Astrocyte (in vitro differentiated cells and primary cell): ENCODE results near the gene SAMD4A. TPM values are rescaled to one million over a fixed set of nuclear protein-coding genes. Genes with fewer than 3 reads are reported as not detected.

Experiments used
- DNase-seq: peaks from one replicate; pipeline ENCODE4 v3.0.0-alpha.2; 2010; ENCODE audit warnings: low read depth
- FAIRE-seq: peaks from 2 replicates; lab custom pipeline; 2011; peaks lifted over from hg19 to GRCh38; lab: Jason Lieb, UNC
- H2AFZ ChIP-seq: 2 replicates; pipeline ENCODE4 v1.6.0; 2012; ENCODE audit warnings: low read depth, low read length, inconsistent platforms
- H3K27ac ChIP-seq: 2 replicates; pipeline ENCODE4 v1.5.1; 2011; ENCODE audit warnings: low read depth, low read length, inconsistent platforms
- H3K27me3 ChIP-seq: 2 replicates; pipeline ENCODE4 v1.6.0; 2011; ENCODE audit warnings: low read length, inconsistent platforms; ENCODE audit not compliant: insufficient read depth
- H3K36me3 ChIP-seq: 2 replicates; pipeline ENCODE4 v1.5.1; 2011; ENCODE audit warnings: low read length, inconsistent platforms; ENCODE audit not compliant: insufficient read depth
- H3K4me1 ChIP-seq: 2 replicates; pipeline ENCODE4 v1.5.1; 2011; ENCODE audit warnings: low read length, inconsistent platforms; ENCODE audit not compliant: insufficient read depth
- H3K4me2 ChIP-seq: 2 replicates; pipeline ENCODE4 v1.6.0; 2012; ENCODE audit warnings: low read length, inconsistent platforms
- H3K4me3 ChIP-seq: 2 replicates; pipeline ENCODE4 v1.5.1; 2011; ENCODE audit warnings: low read depth, mild to moderate bottlenecking, low read length, inconsistent platforms; ENCODE audit not compliant: insufficient read depth
- H3K79me2 ChIP-seq: 2 replicates; pipeline ENCODE4 v1.6.0; 2012; ENCODE audit warnings: mild to moderate bottlenecking, low read length, inconsistent platforms; ENCODE audit not compliant: insufficient read depth
- H3K9ac ChIP-seq: 2 replicates; pipeline ENCODE4 v1.6.0; 2012; ENCODE audit warnings: mild to moderate bottlenecking, low read length, inconsistent platforms
- H3K9me3 ChIP-seq: 2 replicates; pipeline ENCODE4 v1.5.1; 2012; ENCODE audit warnings: low read depth, mild to moderate bottlenecking, low read length, inconsistent platforms; ENCODE audit not compliant: insufficient read depth
- H4K20me1 ChIP-seq: 2 replicates; pipeline ENCODE4 v1.6.0; 2012; ENCODE audit warnings: low read length, inconsistent platforms; ENCODE audit not compliant: insufficient read depth
- H3K27ac Mint-ChIP-seq: one replicate; pipeline ENCODE4 v1.8.0; 2021; ENCODE audit warnings: mild to moderate bottlenecking, mixed read lengths; ENCODE audit not compliant: unreplicated experiment
- H3K27me3 Mint-ChIP-seq: one replicate; pipeline ENCODE4 v1.8.0; 2021; ENCODE audit warnings: low read depth, mixed read lengths; ENCODE audit not compliant: unreplicated experiment
- H3K36me3 Mint-ChIP-seq: one replicate; pipeline ENCODE4 v1.8.0; 2021; ENCODE audit warnings: low read depth, mixed read lengths; ENCODE audit not compliant: unreplicated experiment
- H3K4me1 Mint-ChIP-seq: one replicate; pipeline ENCODE4 v1.8.0; 2021; ENCODE audit warnings: low read depth, mixed read lengths; ENCODE audit not compliant: unreplicated experiment
- H3K4me3 Mint-ChIP-seq: one replicate; pipeline ENCODE4 v1.8.0; 2021; ENCODE audit warnings: mild to moderate bottlenecking, moderate library complexity, mixed read lengths; ENCODE audit not compliant: unreplicated experiment
- H3K9me3 Mint-ChIP-seq: one replicate; pipeline ENCODE4 v1.8.0; 2021; ENCODE audit warnings: mild to moderate bottlenecking, mixed read lengths; ENCODE audit not compliant: unreplicated experiment
- CTCF ChIP-seq: IDR thresholded peaks from 2 replicates; pipeline ENCODE4 v1.5.1; 2011; ENCODE audit warnings: low read depth, mild to moderate bottlenecking, inconsistent platforms, low read length, moderate library complexity; ENCODE audit not compliant: insufficient read depth
- EZH2 ChIP-seq: IDR thresholded peaks from 2 replicates; pipeline ENCODE4 v1.6.1; 2012; ENCODE audit warnings: mild to moderate bottlenecking, low read length, inconsistent platforms; ENCODE audit not compliant: insufficient read depth
- total RNA-seq: library from RNA; stranded (reverse); gene quantifications from 2 replicates; pipeline ENCODE4 v1.2.1, GENCODE V29; 2021

The SAMD4A gene
- total RNA-seq, 1 donor from 2014 or later = 68.2 TPM

DNA sequence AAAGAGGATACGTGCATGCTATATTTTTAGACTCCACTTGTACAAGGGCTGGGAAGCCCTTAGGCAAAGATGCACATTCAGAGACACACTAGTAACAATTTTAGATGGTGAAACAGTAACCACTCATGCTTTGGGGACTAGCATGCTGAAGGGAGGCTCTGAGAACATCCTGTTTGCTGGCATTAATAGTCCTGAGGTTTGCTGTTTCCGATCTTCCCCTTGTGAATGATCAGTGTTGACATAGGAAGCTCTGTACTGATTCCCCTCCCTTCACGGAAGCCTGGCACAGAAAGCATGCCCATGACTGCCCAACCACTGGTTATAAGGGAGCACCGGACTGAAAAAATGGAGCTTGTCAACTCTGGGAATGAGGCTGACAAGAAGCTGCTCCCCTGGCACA is 171.1 kb downstream of the SAMD4A start:
- no peaks in the 10 kb centered on the region for H3K36me3 ChIP-seq
- no peak overlapping the region for H3K9ac ChIP-seq
- peaks cover 37% of the 10 kb centered on the region for H3K4me1 Mint-ChIP-seq
- FAIRE-seq (no peak), DNase-seq (no peak)
- H4K20me1 ChIP-seq = peaks cover 62% of the 10 kb centered on the region
- no peaks in the 10 kb centered on the region for H3K9me3 ChIP-seq
- no peaks in the 10 kb centered on the region for H3K4me1 ChIP-seq
- TF ChIP-seq CTCF = no peak
- TF ChIP-seq EZH2 = no peak
- no peaks in the 10 kb centered on the region for H3K27me3 Mint-ChIP-seq
- no peak overlapping the region for H2AFZ ChIP-seq
- no peaks in the 10 kb centered on the region for H3K27me3 ChIP-seq
- no peak overlapping the region for H3K27ac Mint-ChIP-seq
- H3K79me2 ChIP-seq = peaks cover 20% of the 10 kb centered on the region
- no peak overlapping the region for H3K4me3 Mint-ChIP-seq
- H3K4me2 ChIP-seq = peak overlapping the region; percentile 8
- H3K9me3 Mint-ChIP-seq = no peaks in the 10 kb centered on the region
- no peak overlapping the region for H3K27ac ChIP-seq
- peaks cover 20% of the 10 kb centered on the region for H3K36me3 Mint-ChIP-seq
- H3K4me3 ChIP-seq = no peak overlapping the region

DNA sequence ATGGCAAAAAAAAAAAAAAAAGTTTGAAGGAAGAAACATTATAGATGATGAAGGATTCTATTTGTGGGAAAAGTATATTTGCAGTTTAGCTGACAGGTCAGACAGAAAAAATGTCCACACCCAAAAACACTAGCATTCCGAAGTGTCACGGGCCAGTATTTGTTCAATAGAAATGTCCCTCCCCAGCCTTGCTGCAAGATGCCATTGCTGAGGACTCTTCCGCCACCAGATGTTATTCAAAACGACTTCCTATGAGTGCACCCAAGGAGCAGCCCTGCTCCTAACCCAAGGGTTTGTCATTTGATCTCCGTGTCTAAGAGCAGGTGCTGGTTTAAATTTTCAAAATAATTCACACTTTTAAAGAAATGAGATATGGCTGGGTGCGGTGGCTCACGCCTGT is 172.6 kb downstream of the SAMD4A start:
- no peaks in the 10 kb centered on the region for H3K9me3 Mint-ChIP-seq
- Histone ChIP-seq H3K4me1 (no peaks in the 10 kb centered on the region), H4K20me1 (peaks cover 67% of the 10 kb centered on the region), H3K9me3 (no peaks in the 10 kb centered on the region), H3K4me3 (no peak overlapping the region), H3K79me2 (peaks cover 16% of the 10 kb centered on the region), H3K27me3 (no peaks in the 10 kb centered on the region), H3K36me3 (no peaks in the 10 kb centered on the region), H3K27ac (no peak overlapping the region), H3K9ac (no peak overlapping the region), H2AFZ (no peak overlapping the region), H3K4me2 (no peak overlapping the region)
- no peak for DNase-seq
- peaks cover 27% of the 10 kb centered on the region for H3K4me1 Mint-ChIP-seq
- peak overlapping the region; percentile 16 for H3K27ac Mint-ChIP-seq
- H3K27me3 Mint-ChIP-seq = no peaks in the 10 kb centered on the region
- TF ChIP-seq CTCF = no peak
- TF ChIP-seq EZH2 = no peak
- H3K4me3 Mint-ChIP-seq = no peak overlapping the region
- H3K36me3 Mint-ChIP-seq = peaks cover 21% of the 10 kb centered on the region
- no peak for FAIRE-seq

- Histone ChIP-seq H3K36me3 (no peaks in the 10 kb centered on the region), H3K4me2 (no peak overlapping the region), H3K4me1 (no peaks in the 10 kb centered on the region), H3K4me3 (no peak overlapping the region), H3K27ac (no peak overlapping the region), H3K27me3 (no peaks in the 10 kb centered on the region), H2AFZ (no peak overlapping the region), H3K9ac (no peak overlapping the region), H3K79me2 (peaks cover 16% of the 10 kb centered on the region), H3K9me3 (no peaks in the 10 kb centered on the region), H4K20me1 (peaks cover 56% of the 10 kb centered on the region)
- no peak overlapping the region for H3K4me3 Mint-ChIP-seq
- no peaks in the 10 kb centered on the region for H3K9me3 Mint-ChIP-seq
- no peak overlapping the region for H3K27ac Mint-ChIP-seq
- no peaks in the 10 kb centered on the region for H3K27me3 Mint-ChIP-seq
- DNase-seq (no peak), FAIRE-seq (no peak)
- TF ChIP-seq EZH2 (no peak), CTCF (no peak)
- peaks cover 31% of the 10 kb centered on the region for H3K36me3 Mint-ChIP-seq
- peaks cover 25% of the 10 kb centered on the region for H3K4me1 Mint-ChIP-seq
Measured at GRCh38 chr14:54742492-54743350, 175.8 kb downstream of the SAMD4A start.
